Suprapubic skin (tissue), 4 donors: ENCODE measurements around the gene ANKFN1.

ENCODE experiments used
- CTCF ChIP-seq, 2 donors: fragments of 200-600 bp in 1 of 2; fragments of 450-650 bp in 1 of 2; sonication (generic) in 1 of 2; IDR thresholded peaks; one replicate each; pipeline ENCODE4 v1.5.1; 2016 to 2019; ENCODE audit warnings: antibody characterized with exemption in 2 of 2, mild to moderate bottlenecking in 1 of 2, moderate library complexity in 1 of 2
- POLR2A ChIP-seq, 2 donors: fragments of 450-650 bp; IDR thresholded peaks; one replicate each; pipeline ENCODE4 v1.6.1; 2017; ENCODE audit warnings: antibody characterized with exemption in 2 of 2, mild to moderate bottlenecking in 2 of 2, moderate library complexity in 2 of 2
- POLR2AphosphoS5 ChIP-seq, 3 donors: sonication (generic); formaldehyde crosslinking; IDR thresholded peaks; one replicate each; pipeline ENCODE4 v1.6.1; 2017; ENCODE audit warnings: antibody characterized with exemption in 3 of 3

GRCh38 chr17:56425483-56425882 is 272.2 kb downstream of the ANKFN1 start:
- no peak for TF ChIP-seq CTCF (IDR thresholded peaks at IDR 0.05)
- TF ChIP-seq POLR2A (IDR thresholded peaks at IDR 0.05): no peak
- TF ChIP-seq POLR2AphosphoS5 (IDR thresholded peaks at IDR 0.05): no peak
